OCI-LY3 (cell line): ENCODE data around the gene CDIP1.
A peak's percentile ranks its signal among the peaks of the same experiment; 100 is the strongest.

ENCODE experiments used
- H2AFZ ChIP-seq: fragments of 200-600, 300-600 bp; shearing (Covaris generic); 2 replicates; pipeline ENCODE4 v1.6.0; 2014; ENCODE audit warnings: antibody characterized with exemption, low read depth, low read length
- H3K27ac ChIP-seq: fragments of 200-600, 300-600 bp; sonication (generic); 2 replicates; pipeline ENCODE4 v1.5.1; 2014; ENCODE audit warnings: mild to moderate bottlenecking, low read length, moderate library complexity, mixed read lengths
- H3K27me3 ChIP-seq: fragments of 200-600, 300-600 bp; sonication (generic); 2 replicates; pipeline ENCODE4 v1.6.1; 2014; ENCODE audit warnings: low read depth, low read length, mixed read lengths
- H3K36me3 ChIP-seq: fragments of 200-600, 300-600 bp; sonication (generic); replicated peaks from 2 replicates; pipeline ENCODE3; 2014; ENCODE audit warnings: low read depth, low read length, mixed read lengths
- H3K4me1 ChIP-seq: fragments of 300-600, 200-600 bp; sonication (generic); 2 replicates; pipeline ENCODE4 v1.6.1; 2014; ENCODE audit warnings: low read length, mixed read lengths
- H3K4me2 ChIP-seq: fragments of 200-600, 300-600 bp; sonication (generic); 2 replicates; pipeline ENCODE4 v1.6.1; 2014; ENCODE audit warnings: low read length, mixed read lengths
- H3K4me3 ChIP-seq: fragments of 300-600, 200-600 bp; sonication (generic); 2 replicates; pipeline ENCODE4 v1.5.1; 2014; ENCODE audit warnings: antibody characterized with exemption, mild to moderate bottlenecking, low read length, moderate library complexity
- H3K79me2 ChIP-seq: fragments of 300-600, 200-600 bp; shearing (Covaris generic); 2 replicates; pipeline ENCODE4 v1.6.1; 2014; ENCODE audit warnings: mild to moderate bottlenecking, low read length, mixed read lengths
- H3K9ac ChIP-seq: fragments of 300-600, 200-600 bp; shearing (Covaris generic); 2 replicates; pipeline ENCODE4 v1.6.0; 2014; ENCODE audit warnings: mild to moderate bottlenecking, low read length, moderate library complexity
- H3K9me3 ChIP-seq: fragments of 200-600, 300-600 bp; shearing (Covaris generic); 2 replicates; pipeline ENCODE4 v1.6.1; 2014; ENCODE audit warnings: low read length, mixed read lengths; ENCODE audit not compliant: insufficient read depth
- H4K20me1 ChIP-seq: fragments of 200-600, 300-600 bp; sonication (generic); 2 replicates; pipeline ENCODE4 v1.6.1; 2016; ENCODE audit warnings: low read length, mixed read lengths; ENCODE audit not compliant: insufficient read depth
- EZH2phosphoT487 ChIP-seq: fragments of 200-600 bp; shearing (Covaris generic); IDR thresholded peaks from 2 replicates; pipeline ENCODE4 v1.6.1; 2018; ENCODE audit warnings: antibody characterized with exemption, mixed run types, low read depth
- TF ChIP-seq, protein P1 (sequence below): fragments of 200-600, 300-600 bp; sonication (generic); IDR thresholded peaks from 2 replicates; pipeline ENCODE4 v1.5.1; 2014; ENCODE audit warnings: antibody characterized with exemption, low read length, low read depth

The CDIP1 gene

DNA sequence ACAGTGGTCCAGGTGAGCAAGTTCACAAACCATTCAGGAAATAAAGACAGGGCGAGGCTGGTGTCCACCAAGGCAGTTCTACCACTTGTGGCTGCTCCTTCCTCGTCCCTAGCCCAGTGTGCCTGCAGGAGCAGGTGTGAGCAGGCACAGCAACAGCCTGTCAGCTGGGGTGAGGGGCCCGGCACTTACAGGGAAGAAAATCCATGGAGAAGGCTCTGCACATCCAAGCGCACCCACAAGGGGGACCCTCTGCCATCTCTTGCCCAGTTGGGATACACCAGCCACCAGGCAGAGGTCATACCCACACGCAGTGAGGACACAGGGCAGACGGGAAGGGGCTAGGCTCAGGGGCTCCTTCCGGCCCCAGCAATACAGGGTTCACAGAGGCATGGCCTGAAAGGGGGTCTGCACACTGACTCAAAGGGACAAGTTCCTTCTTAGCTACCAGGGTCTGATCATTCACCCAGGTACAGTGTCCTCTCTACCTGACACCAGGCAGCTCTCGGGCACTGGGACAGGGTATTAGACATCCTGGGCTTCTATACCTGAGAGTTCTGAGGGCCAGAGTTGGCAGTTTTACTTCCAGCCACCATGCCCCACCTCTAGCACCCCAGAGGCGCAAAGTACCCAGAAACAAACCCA lies 27.0 kb downstream of the CDIP1 start:
- TF ChIP-seq, protein P1, sequence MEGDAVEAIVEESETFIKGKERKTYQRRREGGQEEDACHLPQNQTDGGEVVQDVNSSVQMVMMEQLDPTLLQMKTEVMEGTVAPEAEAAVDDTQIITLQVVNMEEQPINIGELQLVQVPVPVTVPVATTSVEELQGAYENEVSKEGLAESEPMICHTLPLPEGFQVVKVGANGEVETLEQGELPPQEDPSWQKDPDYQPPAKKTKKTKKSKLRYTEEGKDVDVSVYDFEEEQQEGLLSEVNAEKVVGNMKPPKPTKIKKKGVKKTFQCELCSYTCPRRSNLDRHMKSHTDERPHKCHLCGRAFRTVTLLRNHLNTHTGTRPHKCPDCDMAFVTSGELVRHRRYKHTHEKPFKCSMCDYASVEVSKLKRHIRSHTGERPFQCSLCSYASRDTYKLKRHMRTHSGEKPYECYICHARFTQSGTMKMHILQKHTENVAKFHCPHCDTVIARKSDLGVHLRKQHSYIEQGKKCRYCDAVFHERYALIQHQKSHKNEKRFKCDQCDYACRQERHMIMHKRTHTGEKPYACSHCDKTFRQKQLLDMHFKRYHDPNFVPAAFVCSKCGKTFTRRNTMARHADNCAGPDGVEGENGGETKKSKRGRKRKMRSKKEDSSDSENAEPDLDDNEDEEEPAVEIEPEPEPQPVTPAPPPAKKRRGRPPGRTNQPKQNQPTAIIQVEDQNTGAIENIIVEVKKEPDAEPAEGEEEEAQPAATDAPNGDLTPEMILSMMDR: peak; percentile 31
- TF ChIP-seq EZH2phosphoT487: no peak
- Histone ChIP-seq H3K4me2 (no peak overlapping the region), H3K9ac (no peak overlapping the region), H3K36me3 (peaks cover 42% of the 10 kb centered on the region), H3K79me2 (no peaks in the 10 kb centered on the region), H2AFZ (no peak overlapping the region), H3K4me3 (no peak overlapping the region), H4K20me1 (peaks cover 10% of the 10 kb centered on the region; the same call in 1 of the 2 replicates), H3K27ac (no peak overlapping the region), H3K4me1 (peaks cover 26% of the 10 kb centered on the region), H3K27me3 (no peaks in the 10 kb centered on the region), H3K9me3 (no peaks in the 10 kb centered on the region)

DNA sequence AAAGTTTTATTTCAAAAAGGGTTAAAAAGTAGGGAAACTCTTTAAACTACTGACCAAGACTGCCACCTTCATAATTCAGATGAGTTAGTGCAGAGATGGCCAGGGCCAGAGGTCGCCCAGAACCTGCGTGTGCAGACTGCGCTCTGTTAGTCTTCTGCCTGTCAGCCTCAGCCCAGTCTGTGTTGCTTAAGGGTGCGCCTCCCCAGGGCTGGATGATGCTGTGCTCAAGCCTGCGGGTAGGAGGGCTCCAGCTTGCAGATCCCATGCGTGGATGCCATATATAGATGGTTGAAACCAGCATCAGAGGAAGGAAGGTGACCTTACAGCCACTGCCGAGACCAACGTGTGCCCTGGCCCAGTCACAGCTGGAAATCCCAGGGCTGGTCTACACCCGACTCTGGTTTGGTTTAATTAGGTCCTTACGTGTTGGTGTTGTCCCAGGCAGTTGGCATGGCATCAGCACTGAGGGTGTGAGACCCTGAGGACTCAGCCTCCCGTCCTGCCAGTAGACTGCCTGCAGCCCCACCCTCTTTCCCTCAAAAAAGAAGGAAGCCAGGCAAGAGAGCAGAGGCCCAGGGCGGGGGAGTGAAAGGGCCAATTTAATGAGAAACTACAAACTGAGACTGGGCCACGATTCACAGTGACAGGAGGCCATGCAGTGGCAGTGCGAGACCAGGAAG lies 27.7 kb downstream of the CDIP1 start:
- H3K4me2 ChIP-seq: no peak overlapping the region
- peaks cover 9% of the 10 kb centered on the region for H4K20me1 ChIP-seq
- peaks cover 45% of the 10 kb centered on the region for H3K36me3 ChIP-seq
- H3K27me3 ChIP-seq: no peaks in the 10 kb centered on the region
- no peaks in the 10 kb centered on the region for H3K9me3 ChIP-seq
- TF ChIP-seq, protein P1: no peak
- TF ChIP-seq EZH2phosphoT487: no peak
- no peaks in the 10 kb centered on the region for H3K79me2 ChIP-seq
- no peak overlapping the region for H3K27ac ChIP-seq
- no peak overlapping the region for H2AFZ ChIP-seq
- no peak overlapping the region for H3K4me3 ChIP-seq
- peaks cover 29% of the 10 kb centered on the region for H3K4me1 ChIP-seq
- no peak overlapping the region for H3K9ac ChIP-seq

DNA sequence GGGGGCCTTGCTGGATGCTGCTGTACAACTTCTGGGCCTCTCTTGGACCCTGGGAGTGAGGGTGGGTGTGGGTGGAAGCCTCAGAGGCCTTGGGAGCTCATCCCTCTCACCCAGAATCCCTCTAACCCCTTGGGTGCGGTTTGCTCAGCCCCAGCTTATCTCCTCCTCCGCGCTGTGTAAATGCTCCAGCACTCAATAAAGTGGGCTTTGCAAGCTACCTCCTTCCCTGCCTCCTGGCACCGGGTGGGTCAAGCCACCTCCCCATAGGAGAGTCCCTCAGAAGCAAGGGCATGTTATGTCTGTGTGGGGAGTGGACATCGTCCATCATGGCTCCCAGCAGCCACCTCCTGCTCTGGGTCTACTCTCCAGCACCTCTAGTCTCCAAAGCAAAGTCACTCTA lies 28.4 kb downstream of the CDIP1 start:
- Histone ChIP-seq H3K79me2 (no peaks in the 10 kb centered on the region), H4K20me1 (peaks cover 10% of the 10 kb centered on the region), H3K27me3 (no peaks in the 10 kb centered on the region), H3K36me3 (peaks cover 45% of the 10 kb centered on the region), H3K4me3 (no peak overlapping the region), H3K9me3 (no peaks in the 10 kb centered on the region), H3K9ac (no peak overlapping the region), H2AFZ (no peak overlapping the region), H3K4me2 (no peak overlapping the region), H3K4me1 (peaks cover 29% of the 10 kb centered on the region), H3K27ac (no peak overlapping the region)
- TF ChIP-seq, protein P1: no peak
- TF ChIP-seq EZH2phosphoT487: no peak

DNA sequence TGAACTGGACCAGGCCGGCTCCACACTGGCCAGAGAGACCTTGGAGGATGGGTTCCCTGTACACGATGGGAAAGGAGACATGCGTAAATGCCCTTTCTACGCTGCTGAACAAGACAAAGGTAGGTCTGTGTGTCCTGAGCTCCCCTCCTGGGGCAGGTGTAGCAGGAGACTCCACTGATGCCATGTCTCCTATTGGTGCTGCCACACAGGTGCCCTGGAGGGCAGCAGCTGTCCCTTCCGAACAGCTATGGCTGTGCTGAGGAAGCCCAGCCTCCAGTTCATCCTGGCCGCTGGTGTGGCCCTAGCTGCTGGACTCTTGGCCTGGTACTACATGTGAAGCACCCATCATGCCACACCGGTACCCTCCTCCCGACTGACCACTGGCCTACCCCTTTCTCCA lies 29.2 kb downstream of the CDIP1 start:
- Histone ChIP-seq H3K27me3 (no peaks in the 10 kb centered on the region), H2AFZ (no peak overlapping the region), H3K79me2 (no peaks in the 10 kb centered on the region), H3K9ac (no peak overlapping the region), H3K4me3 (no peak overlapping the region), H3K4me2 (no peak overlapping the region), H3K4me1 (peaks cover 26% of the 10 kb centered on the region), H3K9me3 (no peaks in the 10 kb centered on the region), H3K36me3 (peaks cover 41% of the 10 kb centered on the region), H4K20me1 (peaks cover 5% of the 10 kb centered on the region; the same call in 1 of the 2 replicates), H3K27ac (no peak overlapping the region)
- TF ChIP-seq EZH2phosphoT487: no peak
- TF ChIP-seq, protein P1: no peak
